Prostate gland (tissue), 2 donors: ENCODE results near the gene LIN7B.
A peak's percentile ranks its signal among the peaks of the same experiment; 100 is the strongest.

Experiments used
- CTCF ChIP-seq, 4 experiments: fragments of 200-600 bp in 2 of 4; fragments of 450-650 bp in 2 of 4; sonication (generic) in 2 of 4; IDR thresholded peaks; 1 replicate in 3 of 4; 2 replicates in 1 of 4; pipeline ENCODE4 v1.5.1; 2016 to 2019; ENCODE audit warnings: antibody characterized with exemption in 4 of 4, mild to moderate bottlenecking in 2 of 4, moderate library complexity in 2 of 4
- POLR2A ChIP-seq: fragments of 450-650 bp; IDR thresholded peaks from one replicate; pipeline ENCODE4 v1.6.1; 2016; ENCODE audit warnings: antibody characterized with exemption, mild to moderate bottlenecking
- POLR2AphosphoS5 ChIP-seq: sonication (generic); formaldehyde crosslinking; IDR thresholded peaks from one replicate; pipeline ENCODE4 v1.6.1; 2017; ENCODE audit warnings: antibody characterized with exemption

GRCh38 chr19:49114630-49115363 is 627 bp downstream of the LIN7B start:
- TF ChIP-seq POLR2A (peak; percentile 57), CTCF (IDR thresholded peaks at IDR 0.05) (no peak), POLR2AphosphoS5 (peak; percentile 73)
